Measurements from ENCODE around the gene TMPRSS15.

The TMPRSS15 gene

DNA sequence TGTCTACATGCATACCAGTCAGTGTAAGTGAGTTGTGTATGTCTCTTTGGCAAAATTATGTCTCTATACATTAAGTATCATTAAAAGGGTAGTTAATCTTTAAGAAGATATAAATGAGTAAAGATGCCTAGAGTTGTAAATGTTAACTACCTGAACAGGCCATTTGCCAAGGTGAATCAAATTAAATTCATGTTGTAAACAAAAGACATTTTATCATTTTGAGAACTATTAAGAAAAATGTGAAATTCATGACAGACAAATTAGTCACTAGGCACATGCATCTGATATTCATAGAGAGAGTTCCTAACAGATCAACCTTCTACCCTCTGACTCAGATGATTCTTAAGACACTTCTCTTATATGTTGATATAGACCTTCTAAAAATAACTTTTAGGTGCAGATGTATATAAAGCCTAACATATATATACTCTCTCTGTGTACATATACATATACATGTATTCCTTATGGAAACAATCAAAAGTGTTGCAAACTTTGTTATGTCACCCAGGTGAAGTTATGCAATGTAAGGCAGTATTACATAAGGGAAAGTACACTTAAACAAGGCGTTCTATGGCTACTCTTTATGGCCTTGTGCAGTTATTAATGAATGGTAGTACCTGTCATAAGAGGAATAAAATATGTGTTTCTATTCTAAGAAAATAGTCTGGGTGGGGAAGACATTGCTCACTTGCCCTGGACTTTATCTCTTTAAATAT, at the start of gene TMPRSS15:
TMPRSS15 (minus strand) TSS at position 51 of the 716 bp plus-strand sequence. CDS start 163 bp downstream, outside the sequence.
- Histone ChIP-seq H3K4me1 (ENCODE audit: control insufficient read depth, insufficient read depth, low read length) (no peaks in the 10 kb centered on the region), H3K27me3 (ENCODE audit: control insufficient read depth, insufficient read depth, low read length) (no peaks in the 10 kb centered on the region), H3K4me3 (ENCODE audit: low read depth, low read length) (no peak within 1 kb of the TSS), H3K36me3 (ENCODE audit: control insufficient read depth, insufficient read depth, low read length) (no peaks in the 10 kb centered on the region), H3K9me3 (ENCODE audit: control insufficient read depth, insufficient read depth, low read depth, low read length) (no peaks in the 10 kb centered on the region), H3K9ac (ENCODE audit: low read length) (no peak within 1 kb of the TSS), H3K27ac (ENCODE audit: low read depth, low read length) (no peak within 1 kb of the TSS)

DNA sequence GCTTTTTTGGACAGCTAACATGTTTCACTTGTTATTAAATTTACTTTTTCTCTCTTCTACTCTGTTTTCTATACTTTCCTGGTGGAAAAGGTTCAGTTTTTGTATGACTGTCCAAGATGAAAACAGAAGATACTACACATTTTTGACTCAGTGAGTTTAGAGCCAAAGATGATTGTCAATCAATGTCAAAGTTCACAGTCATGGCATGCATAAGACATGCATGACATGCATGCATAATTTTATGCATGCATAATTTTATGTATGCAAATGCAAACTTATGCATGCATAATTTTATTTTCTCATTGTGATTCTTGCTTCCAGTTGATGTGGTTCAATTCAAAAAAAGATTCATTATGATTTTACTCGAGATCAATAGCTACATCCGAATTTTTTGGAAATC, 48.1 kb upstream of the TMPRSS15 start:
- H3K36me3 ChIP-seq (ENCODE audit: control insufficient read depth, insufficient read depth, low read length): no peaks in the 10 kb centered on the region
- no peaks in the 10 kb centered on the region; the same call in 1 of the 2 replicates for H3K4me1 ChIP-seq (ENCODE audit: control insufficient read depth, insufficient read depth, low read length)
- H3K9ac ChIP-seq (ENCODE audit: low read length): no peak overlapping the region
- no peaks in the 10 kb centered on the region for H3K27me3 ChIP-seq (ENCODE audit: control insufficient read depth, insufficient read depth, low read length)
- H3K27ac ChIP-seq (ENCODE audit: low read depth, low read length): no peak overlapping the region
- H3K4me3 ChIP-seq (ENCODE audit: low read depth, low read length): no peak overlapping the region
- H3K9me3 ChIP-seq (ENCODE audit: control insufficient read depth, insufficient read depth, low read depth, low read length): peaks cover 5% of the 10 kb centered on the region; the same call in 1 of the 2 replicates

DNA sequence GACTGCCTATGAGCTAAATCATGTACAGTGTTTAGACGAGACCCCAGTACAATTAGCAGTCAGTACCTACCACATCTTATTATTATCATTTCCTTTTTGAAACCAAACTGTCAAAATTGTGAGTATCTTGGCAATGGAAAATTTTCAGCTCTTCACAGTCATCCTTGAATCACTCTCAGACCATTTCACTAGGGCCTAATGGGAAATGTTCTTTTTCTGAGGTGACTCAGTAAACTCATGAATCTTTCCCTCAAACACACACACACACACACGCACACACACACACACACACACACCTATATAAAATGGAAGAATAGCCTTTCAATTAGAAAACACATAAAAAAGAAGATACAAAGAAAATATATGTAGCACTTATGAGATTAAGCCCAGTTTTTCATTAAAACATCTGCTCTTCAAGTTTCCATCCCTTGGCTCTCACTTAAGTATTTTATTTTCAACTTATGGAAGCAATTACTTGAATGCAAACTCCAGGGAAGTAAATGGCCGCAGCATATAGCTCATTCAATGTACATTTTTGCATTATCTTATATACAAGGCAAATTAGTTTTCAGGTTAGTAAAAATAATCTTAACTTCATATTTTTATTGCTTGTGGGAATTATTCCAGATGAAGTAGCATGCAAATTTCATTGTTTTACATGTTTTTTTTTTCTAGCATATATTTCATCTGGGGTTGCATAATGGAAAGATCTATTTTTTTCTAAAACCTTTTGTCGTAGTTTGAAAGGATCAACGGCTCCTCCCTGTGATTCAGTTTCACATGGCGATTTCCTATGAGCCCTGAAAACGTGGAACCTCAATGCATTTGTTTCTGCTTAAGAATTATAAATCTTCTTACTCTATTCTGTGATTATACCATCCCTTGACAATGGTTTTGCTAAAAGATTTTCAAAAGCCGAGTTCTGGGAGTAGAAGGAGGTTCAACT, 46.3 kb upstream of the TMPRSS15 start:
- Histone ChIP-seq H3K9me3 (ENCODE audit: control insufficient read depth, insufficient read depth, low read depth, low read length) (peaks cover 5% of the 10 kb centered on the region; the same call in 1 of the 2 replicates), H3K9ac (ENCODE audit: low read length) (no peak overlapping the region), H3K27me3 (ENCODE audit: control insufficient read depth, insufficient read depth, low read length) (no peaks in the 10 kb centered on the region), H3K27ac (ENCODE audit: low read depth, low read length) (no peak overlapping the region), H3K4me1 (ENCODE audit: control insufficient read depth, insufficient read depth, low read length) (no peaks in the 10 kb centered on the region; the same call in 1 of the 2 replicates), H3K4me3 (ENCODE audit: low read depth, low read length) (no peak overlapping the region), H3K36me3 (ENCODE audit: control insufficient read depth, insufficient read depth, low read length) (no peaks in the 10 kb centered on the region)

DNA sequence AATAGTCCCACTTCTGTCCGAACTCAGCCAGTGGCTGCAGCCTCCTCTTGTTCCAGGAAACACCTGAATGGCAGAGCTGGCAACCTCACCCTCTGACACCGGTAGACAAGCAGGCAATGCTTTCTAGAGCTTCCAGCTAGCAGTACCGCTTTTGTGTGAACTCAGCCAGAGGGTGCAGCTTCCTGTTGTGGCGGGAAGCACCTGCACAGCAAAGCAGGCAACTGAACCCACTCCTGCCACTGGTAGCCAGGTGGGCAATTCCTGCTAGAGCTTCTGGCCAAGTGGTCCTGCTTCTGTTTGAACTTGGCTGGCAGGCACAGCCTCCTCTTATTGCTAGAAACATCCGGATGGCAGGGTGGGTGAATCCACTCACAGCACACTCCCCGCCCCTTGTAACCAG, 40.1 kb upstream of the TMPRSS15 start:
- no peaks in the 10 kb centered on the region for H3K4me1 ChIP-seq (ENCODE audit: control insufficient read depth, insufficient read depth, low read length)
- no peak overlapping the region for H3K27ac ChIP-seq (ENCODE audit: low read depth, low read length)
- no peak overlapping the region for H3K9ac ChIP-seq (ENCODE audit: low read length)
- H3K27me3 ChIP-seq (ENCODE audit: control insufficient read depth, insufficient read depth, low read length): no peaks in the 10 kb centered on the region
- H3K36me3 ChIP-seq (ENCODE audit: control insufficient read depth, insufficient read depth, low read length): no peaks in the 10 kb centered on the region
- H3K4me3 ChIP-seq (ENCODE audit: low read depth, low read length): no peak overlapping the region
- peaks cover 5% of the 10 kb centered on the region; the same call in 1 of the 2 replicates for H3K9me3 ChIP-seq (ENCODE audit: control insufficient read depth, insufficient read depth, low read depth, low read length)

DNA sequence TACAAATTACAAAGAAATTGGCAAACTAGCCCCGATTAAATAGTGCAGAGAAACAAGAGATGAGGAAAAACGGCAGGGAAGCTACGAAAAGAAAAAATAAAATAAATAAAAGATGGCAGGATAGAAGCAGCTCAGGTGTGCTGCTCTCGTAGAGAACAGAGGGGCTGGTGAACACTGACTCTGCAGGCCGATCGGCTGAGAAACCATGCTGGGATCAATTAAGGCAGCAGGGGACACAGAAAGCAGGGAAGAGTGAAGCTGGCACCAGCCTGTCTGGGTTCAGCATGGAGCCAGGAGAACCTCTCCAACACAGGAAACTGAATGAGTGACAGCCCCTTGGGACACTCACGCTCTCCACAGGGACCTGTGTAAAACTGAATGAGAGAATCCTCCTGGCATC, 39.5 kb upstream of the TMPRSS15 start:
- Histone ChIP-seq H3K27me3 (ENCODE audit: control insufficient read depth, insufficient read depth, low read length) (no peaks in the 10 kb centered on the region), H3K4me1 (ENCODE audit: control insufficient read depth, insufficient read depth, low read length) (no peaks in the 10 kb centered on the region), H3K9me3 (ENCODE audit: control insufficient read depth, insufficient read depth, low read depth, low read length) (peaks cover 5% of the 10 kb centered on the region; the same call in 1 of the 2 replicates), H3K9ac (ENCODE audit: low read length) (no peak overlapping the region), H3K36me3 (ENCODE audit: control insufficient read depth, insufficient read depth, low read length) (no peaks in the 10 kb centered on the region), H3K4me3 (ENCODE audit: low read depth, low read length) (no peak overlapping the region), H3K27ac (ENCODE audit: low read depth, low read length) (no peak overlapping the region)

DNA sequence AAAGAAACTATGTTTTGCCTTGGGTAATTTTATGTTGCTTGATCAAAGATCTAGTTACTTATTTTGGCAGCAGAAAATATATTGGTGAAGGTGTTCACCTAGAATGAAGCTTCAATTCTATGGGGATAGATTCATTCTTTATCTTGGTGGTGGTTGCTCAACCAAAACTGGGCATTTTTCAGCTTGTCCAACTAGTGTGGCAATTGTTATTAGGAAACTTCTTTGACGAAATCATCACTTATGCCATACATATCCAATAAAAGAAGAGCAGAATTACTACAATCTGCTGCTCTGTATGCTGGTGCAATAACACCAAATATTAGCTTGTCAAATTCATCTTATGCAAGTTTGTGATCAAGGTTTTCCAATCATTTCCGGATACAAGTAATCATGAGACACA, 26.8 kb upstream of the TMPRSS15 start:
- Histone ChIP-seq H3K9me3 (ENCODE audit: control insufficient read depth, insufficient read depth, low read depth, low read length) (peaks cover 5% of the 10 kb centered on the region), H3K27ac (ENCODE audit: low read depth, low read length) (no peak overlapping the region), H3K36me3 (ENCODE audit: control insufficient read depth, insufficient read depth, low read length) (no peaks in the 10 kb centered on the region), H3K9ac (ENCODE audit: low read length) (no peak overlapping the region), H3K4me1 (ENCODE audit: control insufficient read depth, insufficient read depth, low read length) (no peaks in the 10 kb centered on the region), H3K27me3 (ENCODE audit: control insufficient read depth, insufficient read depth, low read length) (no peaks in the 10 kb centered on the region), H3K4me3 (ENCODE audit: low read depth, low read length) (no peak overlapping the region)

DNA sequence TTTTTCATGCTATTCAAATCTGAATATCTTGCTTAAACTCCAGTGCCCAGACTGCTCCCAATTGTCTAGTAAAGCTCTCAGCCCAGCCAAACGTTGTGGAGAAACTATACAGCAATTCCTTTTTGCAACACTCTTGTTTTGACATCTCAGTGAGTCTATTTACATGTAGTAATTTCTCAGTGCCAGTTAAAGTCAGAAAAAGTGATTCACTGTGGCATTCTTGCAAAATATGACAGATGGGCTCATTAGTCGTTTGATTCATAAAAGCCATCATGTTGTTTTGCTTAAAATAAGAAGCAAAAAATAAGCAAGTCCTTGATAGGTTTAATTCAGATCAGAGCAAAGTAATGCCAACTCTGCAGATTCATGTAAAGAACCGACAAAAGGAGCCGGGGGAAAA, 20.7 kb upstream of the TMPRSS15 start:
- Histone ChIP-seq H3K27ac (ENCODE audit: low read depth, low read length) (no peak overlapping the region), H3K4me3 (ENCODE audit: low read depth, low read length) (no peak overlapping the region), H3K9ac (ENCODE audit: low read length) (no peak overlapping the region), H3K27me3 (ENCODE audit: control insufficient read depth, insufficient read depth, low read length) (no peaks in the 10 kb centered on the region), H3K9me3 (ENCODE audit: control insufficient read depth, insufficient read depth, low read depth, low read length) (peaks cover 5% of the 10 kb centered on the region), H3K4me1 (ENCODE audit: control insufficient read depth, insufficient read depth, low read length) (no peaks in the 10 kb centered on the region; the same call in 1 of the 2 replicates), H3K36me3 (ENCODE audit: control insufficient read depth, insufficient read depth, low read length) (no peaks in the 10 kb centered on the region)

DNA sequence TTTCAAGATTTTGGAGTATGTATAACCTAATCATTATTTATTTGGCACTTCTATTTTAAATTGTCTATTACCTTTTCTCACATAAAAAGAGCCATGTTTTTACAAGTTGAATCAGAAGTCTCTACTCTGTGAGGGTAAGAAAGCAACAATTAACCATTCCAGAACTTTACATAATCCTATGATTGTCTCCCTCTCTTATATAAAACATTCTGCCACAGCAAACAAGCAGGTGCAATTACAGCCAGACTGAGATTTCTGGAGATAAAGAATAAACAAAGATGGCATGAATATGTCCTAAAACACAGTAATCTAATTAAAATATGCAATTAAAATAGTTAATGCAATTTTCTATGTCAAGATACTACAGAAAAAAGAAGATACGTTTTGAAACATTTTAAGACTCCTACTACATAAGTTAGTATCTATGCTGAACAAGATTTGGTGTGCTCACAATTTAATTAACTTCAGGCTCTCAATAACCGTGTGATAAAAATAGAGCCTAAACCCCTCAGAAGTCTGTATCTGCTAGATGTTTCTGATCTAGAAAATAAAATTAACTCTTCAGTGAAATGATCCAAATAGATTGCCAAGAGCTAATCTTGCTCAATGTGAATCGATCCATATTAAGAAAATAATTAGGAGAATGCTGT, 13.7 kb upstream of the TMPRSS15 start:
- Histone ChIP-seq H3K27me3 (ENCODE audit: control insufficient read depth, insufficient read depth, low read length) (no peaks in the 10 kb centered on the region), H3K4me1 (ENCODE audit: control insufficient read depth, insufficient read depth, low read length) (peaks cover 5% of the 10 kb centered on the region; the same call in 1 of the 2 replicates), H3K9ac (ENCODE audit: low read length) (no peak overlapping the region), H3K36me3 (ENCODE audit: control insufficient read depth, insufficient read depth, low read length) (no peaks in the 10 kb centered on the region), H3K4me3 (ENCODE audit: low read depth, low read length) (no peak overlapping the region), H3K9me3 (ENCODE audit: control insufficient read depth, insufficient read depth, low read depth, low read length) (no peaks in the 10 kb centered on the region), H3K27ac (ENCODE audit: low read depth, low read length) (no peak overlapping the region)

DNA sequence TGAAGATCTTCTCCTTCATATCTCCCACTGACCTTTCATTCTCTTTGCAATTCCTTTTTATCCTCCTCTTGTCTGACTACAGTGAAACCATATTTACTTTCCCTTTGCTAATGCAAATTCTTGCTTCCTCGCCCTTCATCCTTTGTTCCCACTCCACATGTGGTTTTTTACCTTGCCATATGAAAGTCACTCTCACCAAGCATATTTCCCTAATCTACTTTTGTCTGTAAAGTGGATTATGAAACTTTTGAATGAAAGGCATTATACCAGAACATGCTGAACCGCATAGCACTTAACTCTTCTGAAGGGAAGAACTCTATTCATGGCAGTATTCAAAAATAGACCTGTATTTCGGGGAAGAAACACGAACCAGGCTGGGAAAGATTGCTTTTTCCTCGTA, 8.0 kb upstream of the TMPRSS15 start:
- Histone ChIP-seq H3K4me3 (ENCODE audit: low read depth, low read length) (peak overlapping the region; percentile 35; the same call in 1 of the 2 replicates), H3K4me1 (ENCODE audit: control insufficient read depth, insufficient read depth, low read length) (peaks cover 20% of the 10 kb centered on the region), H3K9ac (ENCODE audit: low read length) (no peak overlapping the region), H3K27ac (ENCODE audit: low read depth, low read length) (peak overlapping the region; percentile 15; the same call in 1 of the 2 replicates), H3K36me3 (ENCODE audit: control insufficient read depth, insufficient read depth, low read length) (no peaks in the 10 kb centered on the region), H3K27me3 (ENCODE audit: control insufficient read depth, insufficient read depth, low read length) (no peaks in the 10 kb centered on the region), H3K9me3 (ENCODE audit: control insufficient read depth, insufficient read depth, low read depth, low read length) (no peaks in the 10 kb centered on the region)

DNA sequence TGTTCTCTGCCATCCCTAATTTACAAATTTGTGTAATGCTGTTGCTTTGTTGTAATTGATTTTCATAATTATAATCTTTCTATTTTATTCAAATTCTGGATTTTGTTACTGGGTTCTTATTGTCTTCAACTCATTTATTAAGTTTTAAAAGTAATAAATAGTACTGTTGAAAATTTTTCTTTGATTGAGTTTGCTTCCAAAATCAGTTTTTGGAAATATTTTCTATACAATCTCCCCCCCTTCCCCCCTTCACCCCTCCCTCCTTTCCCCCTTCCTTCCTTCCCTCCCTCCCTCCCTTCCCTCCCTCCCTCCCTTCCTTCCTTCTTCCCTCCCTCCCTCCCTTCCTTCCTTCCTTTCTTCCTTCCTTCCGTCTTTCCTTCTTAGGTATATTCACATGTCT, 6.0 kb upstream of the TMPRSS15 start:
- no peak overlapping the region for H3K4me3 ChIP-seq (ENCODE audit: low read depth, low read length)
- H3K9me3 ChIP-seq (ENCODE audit: control insufficient read depth, insufficient read depth, low read depth, low read length): no peaks in the 10 kb centered on the region
- no peaks in the 10 kb centered on the region for H3K36me3 ChIP-seq (ENCODE audit: control insufficient read depth, insufficient read depth, low read length)
- H3K27me3 ChIP-seq (ENCODE audit: control insufficient read depth, insufficient read depth, low read length): no peaks in the 10 kb centered on the region
- peaks cover 20% of the 10 kb centered on the region for H3K4me1 ChIP-seq (ENCODE audit: control insufficient read depth, insufficient read depth, low read length)
- no peak overlapping the region for H3K9ac ChIP-seq (ENCODE audit: low read length)
- no peak overlapping the region for H3K27ac ChIP-seq (ENCODE audit: low read depth, low read length)
